A549 (cell line): ENCODE measurements around the gene SLC9A9. TPM values are rescaled to one million over a fixed set of nuclear protein-coding genes. Genes with fewer than 3 reads are reported as not detected.

Experiments used
- ATAC-seq, 2 experiments: fragments of 200-7000 bp in 1 of 2; fragments of >200 bp in 1 of 2; cut with Nextera tagmentation in 1 of 2; cut with Tn5 transposase in 1 of 2; 3 replicates each; pipeline versions ENCODE4 v1.8.0 to v1.9.1; 2018 to 2020; ENCODE audit warnings: mild to moderate bottlenecking in 1 of 2, moderate library complexity in 1 of 2
- CTCF ChIA-PET: fragments of 300-600 bp; sonication (Branson Sonifier 250); formaldehyde crosslinking; extraction: SDS; loops from one replicate; lab custom pipeline; 2021; ENCODE audit warnings: antibody characterized with exemption, inconsistent platforms; lab: Yijun Ruan, JAX
- POLR2A ChIA-PET: fragments of 350-600 bp; formaldehyde crosslinking; extraction: SDS; loops from one replicate; lab custom pipeline; 2021; ENCODE audit warnings: antibody characterized with exemption, inconsistent platforms; lab: Yijun Ruan, JAX
- DNase-seq, 2 experiments: peaks; one replicate each; pipeline versions ENCODE4 v3.0.0 to v3.0.0-alpha.2; 2011 to 2016; ENCODE audit warnings: low read depth in 1 of 2, low spot score in 1 of 2
- FAIRE-seq: peaks from 2 replicates; lab custom pipeline; 2011; peaks lifted over from hg19 to GRCh38; lab: Jason Lieb, UNC
- H3K27ac ChIP-seq, 2 experiments: fragments of >200 bp; sonication (Bioruptor Twin); formaldehyde crosslinking; 3 replicates each; pipeline ENCODE4 v1.5.1; 2016 to 2017
- H3K4me1 ChIP-seq: fragments of >200 bp; sonication (Bioruptor Twin); formaldehyde crosslinking; 3 replicates; pipeline ENCODE4 v1.6.1; 2016
- H3K4me2 ChIP-seq: fragments of >200 bp; sonication (Bioruptor Twin); formaldehyde crosslinking; 3 replicates; pipeline ENCODE4 v1.6.1; 2016
- H3K4me3 ChIP-seq: fragments of >200 bp; sonication (Bioruptor Twin); formaldehyde crosslinking; 3 replicates; pipeline ENCODE4 v1.5.1; 2016
- H3K9me3 ChIP-seq: fragments of >200 bp; sonication (Bioruptor Twin); formaldehyde crosslinking; 3 replicates; pipeline ENCODE4 v1.6.1; 2016
- BHLHE40 ChIP-seq: IDR thresholded peaks from 2 replicates; pipeline ENCODE4 v1.6.1; 2012; ENCODE audit warnings: low read depth, low read length, inconsistent platforms
- CBX2 ChIP-seq: fragments of 200-600 bp; sonication (generic); IDR thresholded peaks from 2 replicates; pipeline ENCODE4 v1.6.1; 2016; ENCODE audit warnings: low read depth, mild to moderate bottlenecking, borderline replicate concordance
- CBX8 ChIP-seq: fragments of 200-600 bp; sonication (generic); IDR thresholded peaks from 2 replicates; pipeline ENCODE4 v1.6.1; 2016
- EHF ChIP-seq: fragments of 250-450 bp; sonication (Bioruptor Pico); IDR thresholded peaks from 2 replicates; pipeline ENCODE4 v1.5.0; 2020; ENCODE audit warnings: mild to moderate bottlenecking
- HDAC2 ChIP-seq: fragments of 200-600 bp; sonication (generic); IDR thresholded peaks from 2 replicates; pipeline ENCODE4 v1.6.1; 2016
- HOXB5 ChIP-seq: fragments of 250-450 bp; sonication (Bioruptor Pico); IDR thresholded peaks from 2 replicates; pipeline ENCODE4 v1.5.0; 2020; ENCODE audit warnings: mild to moderate bottlenecking, moderate library complexity
- JUN ChIP-seq, 2 experiments: fragments of >200 bp; sonication (Bioruptor Twin); formaldehyde crosslinking; IDR thresholded peaks; 2 replicates in 1 of 2; 3 replicates in 1 of 2; pipeline ENCODE4 v1.6.1; 2016 to 2017
- KDM5A ChIP-seq: fragments of 200-600 bp; sonication (generic); IDR thresholded peaks from 2 replicates; pipeline ENCODE4 v1.6.1; 2016; ENCODE audit warnings: antibody characterized with exemption, mild to moderate bottlenecking
- MAFK ChIP-seq: fragments of 450-650 bp; IDR thresholded peaks from 2 replicates; pipeline ENCODE4 v1.6.1; 2014; ENCODE audit not compliant: partially characterized antibody
- NFE2L2 ChIP-seq: fragments of 150-350 bp; conservative IDR thresholded peaks from 2 replicates; pipeline ENCODE4 v1.6.1; 2014; ENCODE audit warnings: low read length
- NPAS2 ChIP-seq: fragments of 250-450 bp; sonication (Bioruptor Pico); IDR thresholded peaks from 2 replicates; pipeline ENCODE4 v1.8.0; 2022; ENCODE audit warnings: mild to moderate bottlenecking, moderate library complexity, borderline replicate concordance
- NR3C1 ChIP-seq: fragments of >200 bp; sonication (Bioruptor Twin); formaldehyde crosslinking; IDR thresholded peaks from 3 replicates; pipeline ENCODE4 v1.6.1; 2017
- PHF8 ChIP-seq: fragments of 200-600 bp; sonication (generic); IDR thresholded peaks from 2 replicates; pipeline ENCODE4 v1.6.1; 2016; ENCODE audit warnings: low read depth, mild to moderate bottlenecking, antibody characterized with exemption, moderate library complexity, borderline replicate concordance
- POLR2A ChIP-seq: IDR thresholded peaks from 2 replicates; pipeline ENCODE4 v1.6.1; 2012; ENCODE audit warnings: mild to moderate bottlenecking, low read length
- POLR2AphosphoS2 ChIP-seq: conservative IDR thresholded peaks from 2 replicates; pipeline ENCODE4 v1.6.1; 2012; ENCODE audit warnings: low read length, improper control_type of control experiment, inconsistent platforms
- RAD21 ChIP-seq, 2 experiments: fragments of >200 bp in 1 of 2; sonication (Bioruptor Twin) in 1 of 2; formaldehyde crosslinking in 1 of 2; IDR thresholded peaks in 1 of 2; conservative IDR thresholded peaks in 1 of 2; 2 replicates in 1 of 2; 3 replicates in 1 of 2; pipeline ENCODE4 v1.6.1; 2012 to 2018; ENCODE audit warnings: inconsistent platforms in 1 of 2
- RARB ChIP-seq: fragments of 250-450 bp; sonication (Bioruptor Pico); IDR thresholded peaks from 2 replicates; pipeline ENCODE4 v1.8.0; 2021; ENCODE audit warnings: mild to moderate bottlenecking, moderate library complexity
- RCOR1 ChIP-seq: fragments of 150-350 bp; IDR thresholded peaks from 2 replicates; pipeline ENCODE4 v1.6.1; 2014; ENCODE audit warnings: antibody characterized with exemption, low read length, low read depth
- RNF2 ChIP-seq: fragments of 200-600 bp; sonication (generic); IDR thresholded peaks from 2 replicates; pipeline ENCODE4 v1.6.1; 2016; ENCODE audit warnings: low read depth, mild to moderate bottlenecking, antibody characterized with exemption, moderate library complexity, borderline replicate concordance
- SMC3 ChIP-seq: fragments of >200 bp; sonication (Bioruptor Twin); formaldehyde crosslinking; IDR thresholded peaks from 3 replicates; pipeline ENCODE4 v1.6.1; 2018; ENCODE audit warnings: inconsistent platforms
- SREBF2 ChIP-seq: fragments of 450-650 bp; IDR thresholded peaks from 2 replicates; pipeline ENCODE4 v1.6.1; 2014; ENCODE audit warnings: mild to moderate bottlenecking, moderate library complexity
- ZC3H11A ChIP-seq: fragments of 450-650 bp; IDR thresholded peaks from 2 replicates; pipeline ENCODE4 v1.6.1; 2014; ENCODE audit warnings: antibody characterized with exemption, mild to moderate bottlenecking
- ZNF302 ChIP-seq: fragments of 250-450 bp; sonication (Bioruptor Pico); IDR thresholded peaks from 2 replicates; pipeline ENCODE4 v1.9.0; 2021; ENCODE audit warnings: inconsistent platforms, mild to moderate bottlenecking, moderate library complexity
- WGBS: methylation state at CpG from one replicate; pipeline ENCODE4 v1.1.6; 2017; ENCODE audit errors: missing lambda C conversion rate; 5-methylcytosine and 5-hydroxymethylcytosine counted together
- polyA plus RNA-seq, 4 experiments: library from polyadenylated mRNA; depleted of rRNA in 3 of 4; stranded (reverse); fragments of >200 nt; fragmentation: RNase III in 1 of 4; extraction: RNeasy Plus Mini Kit Qiagen cat#74134 plus additional on column Dnase treatment in 1 of 4; gene quantifications; 2 replicates in 3 of 4; 3 replicates in 1 of 4; pipeline ENCODE4 v1.2.3, GENCODE V29; 2011 to 2017
- TF ChIP-seq, protein P1 (sequence below): fragments of >200 bp; sonication (Bioruptor Twin); formaldehyde crosslinking; IDR thresholded peaks from 3 replicates; pipeline ENCODE4 v1.6.1; 2016
- TF ChIP-seq, protein P2 (sequence below): IDR thresholded peaks from 2 replicates; pipeline ENCODE4 v1.6.1; 2012; ENCODE audit warnings: low read depth, borderline replicate concordance
- TF ChIP-seq, protein P3 (sequence below): fragments of >200 bp; sonication (Bioruptor Twin); formaldehyde crosslinking; IDR thresholded peaks from 2 replicates; pipeline ENCODE4 v1.6.1; 2016
- TF ChIP-seq, protein P4 (sequence below): fragments of 250-450 bp; sonication (Bioruptor Pico); IDR thresholded peaks from 2 replicates; pipeline ENCODE4 v1.5.0; 2020; ENCODE audit warnings: low read depth, mild to moderate bottlenecking, moderate library complexity
- TF ChIP-seq, protein P5 (sequence below): IDR thresholded peaks from 2 replicates; pipeline ENCODE4 v1.6.1; 2012

SLC9A9 gene
- polyA plus RNA-seq, 2 of the 4 experiments (the other 2 are of a cell fraction): 0.10 to 0.32 TPM

DNA sequence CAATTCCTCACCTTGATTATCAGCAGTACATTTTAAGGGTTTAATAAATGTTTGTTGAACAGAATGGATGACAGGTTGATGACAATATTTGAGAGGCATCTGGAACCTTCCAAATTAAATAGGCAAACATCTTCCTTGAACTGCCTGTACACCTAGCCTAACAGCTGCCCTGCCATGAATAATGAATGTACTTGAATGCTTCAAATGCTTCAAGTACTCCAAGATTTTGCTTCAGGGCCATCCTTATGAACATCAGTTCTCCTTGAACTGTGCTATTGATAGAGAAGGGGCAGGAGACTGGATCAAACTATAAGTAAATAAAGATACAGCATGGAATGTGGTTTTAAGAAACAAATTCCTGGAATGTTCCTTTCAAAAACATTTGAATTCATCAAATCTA is 591.9 kb downstream of the SLC9A9 start (continued):
- TF ChIP-seq, protein P1, sequence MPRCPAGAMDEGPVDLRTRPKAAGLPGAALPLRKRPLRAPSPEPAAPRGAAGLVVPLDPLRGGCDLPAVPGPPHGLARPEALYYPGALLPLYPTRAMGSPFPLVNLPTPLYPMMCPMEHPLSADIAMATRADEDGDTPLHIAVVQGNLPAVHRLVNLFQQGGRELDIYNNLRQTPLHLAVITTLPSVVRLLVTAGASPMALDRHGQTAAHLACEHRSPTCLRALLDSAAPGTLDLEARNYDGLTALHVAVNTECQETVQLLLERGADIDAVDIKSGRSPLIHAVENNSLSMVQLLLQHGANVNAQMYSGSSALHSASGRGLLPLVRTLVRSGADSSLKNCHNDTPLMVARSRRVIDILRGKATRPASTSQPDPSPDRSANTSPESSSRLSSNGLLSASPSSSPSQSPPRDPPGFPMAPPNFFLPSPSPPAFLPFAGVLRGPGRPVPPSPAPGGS: no peak
- no peak for TF ChIP-seq MAFK

DNA sequence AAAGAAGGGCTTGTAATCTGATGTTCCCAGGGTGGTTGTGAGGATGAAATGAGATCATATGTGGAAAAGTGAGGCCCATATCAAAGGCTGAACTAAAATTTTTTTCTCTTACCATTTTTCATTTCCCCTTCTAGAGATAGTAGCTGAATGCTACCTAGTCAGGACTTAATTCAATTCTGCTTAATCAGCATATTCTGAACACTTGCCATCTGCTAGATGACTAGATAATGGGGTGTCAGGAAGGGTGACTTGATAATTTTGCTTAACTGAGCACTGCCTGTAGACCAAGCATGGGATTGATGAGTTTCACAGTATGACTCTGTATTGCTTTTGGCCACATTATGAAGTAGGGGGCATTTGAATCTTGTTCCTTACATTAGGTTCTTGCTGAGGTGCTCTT is 592.5 kb downstream of the SLC9A9 start:
- TF ChIP-seq HDAC2 (no peak), MAFK (peak; percentile 98), NR3C1 (no peak)

DNA sequence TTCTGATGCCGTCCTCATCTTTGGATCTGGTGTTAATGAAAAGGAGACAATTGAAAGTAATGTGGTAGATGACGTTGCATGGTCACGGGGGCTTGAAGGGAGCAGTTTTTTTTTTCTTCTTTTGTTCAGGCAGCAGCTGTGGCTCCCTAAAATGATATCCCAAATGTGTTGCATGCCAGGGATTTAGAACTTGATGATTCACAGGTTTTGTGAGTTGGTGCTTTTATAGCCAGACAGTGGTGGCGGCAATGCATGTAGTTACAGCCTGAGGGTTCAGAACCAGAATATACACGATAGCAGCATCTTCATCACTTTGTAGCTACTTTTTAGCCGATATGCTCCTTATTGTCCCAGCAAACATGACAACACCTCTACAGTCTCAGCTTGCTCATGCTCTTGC is 595.3 kb downstream of the SLC9A9 start:
- ChIA-PET CTCF (no interaction called here), POLR2A (no interaction called here)
- Histone ChIP-seq H3K4me3 (no peak overlapping the region), H3K4me1 (no peaks in the 10 kb centered on the region), H3K4me2 (no peak overlapping the region), H3K27ac (no peak overlapping the region), H3K9me3 (no peaks in the 10 kb centered on the region)
- TF ChIP-seq, protein P2, sequence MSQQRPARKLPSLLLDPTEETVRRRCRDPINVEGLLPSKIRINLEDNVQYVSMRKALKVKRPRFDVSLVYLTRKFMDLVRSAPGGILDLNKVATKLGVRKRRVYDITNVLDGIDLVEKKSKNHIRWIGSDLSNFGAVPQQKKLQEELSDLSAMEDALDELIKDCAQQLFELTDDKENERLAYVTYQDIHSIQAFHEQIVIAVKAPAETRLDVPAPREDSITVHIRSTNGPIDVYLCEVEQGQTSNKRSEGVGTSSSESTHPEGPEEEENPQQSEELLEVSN: no peak
- TF ChIP-seq RARB (CRISPR knock-in tag): no peak
- TF ChIP-seq NFE2L2: no peak
- no peak for TF ChIP-seq SMC3
- no peak for TF ChIP-seq CBX8
- no peak for TF ChIP-seq RAD21 (conservative IDR thresholded peaks at IDR 0.05 in 1 of 2, IDR thresholded peaks at IDR 0.05 in 1 of 2)
- no peak for TF ChIP-seq NPAS2
- no peak for TF ChIP-seq CBX2
- no peak for TF ChIP-seq ZNF302 (CRISPR knock-in tag)
- no peak for TF ChIP-seq ZC3H11A
- no peak for TF ChIP-seq HOXB5 (CRISPR knock-in tag)
- TF ChIP-seq RNF2: no peak
- TF ChIP-seq, protein P3, sequence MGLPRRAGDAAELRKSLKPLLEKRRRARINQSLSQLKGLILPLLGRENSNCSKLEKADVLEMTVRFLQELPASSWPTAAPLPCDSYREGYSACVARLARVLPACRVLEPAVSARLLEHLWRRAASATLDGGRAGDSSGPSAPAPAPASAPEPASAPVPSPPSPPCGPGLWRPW: no peak
- no peak for TF ChIP-seq POLR2AphosphoS2
- TF ChIP-seq SREBF2: no peak
- TF ChIP-seq, protein P4, sequence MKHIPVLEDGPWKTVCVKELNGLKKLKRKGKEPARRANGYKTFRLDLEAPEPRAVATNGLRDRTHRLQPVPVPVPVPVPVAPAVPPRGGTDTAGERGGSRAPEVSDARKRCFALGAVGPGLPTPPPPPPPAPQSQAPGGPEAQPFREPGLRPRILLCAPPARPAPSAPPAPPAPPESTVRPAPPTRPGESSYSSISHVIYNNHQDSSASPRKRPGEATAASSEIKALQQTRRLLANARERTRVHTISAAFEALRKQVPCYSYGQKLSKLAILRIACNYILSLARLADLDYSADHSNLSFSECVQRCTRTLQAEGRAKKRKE (CRISPR knock-in tag): no peak
- FAIRE-seq (no peak), ATAC-seq (no peak), DNase-seq (no peak)
- WGBS: 69% methylated on average over 6 of the region's 6 CpGs

More for the DNA sequence above, 592.5 kb downstream of the SLC9A9 start:
- FAIRE-seq (no peak), ATAC-seq (no peak), DNase-seq (no peak)
- H3K27ac ChIP-seq: no peak overlapping the region
- ChIA-PET CTCF (interaction anchor here (0.6 kb wide), 1 partner anchor 389 kb away, joined by 6 read pairs; no protein-coding TSS in a partner anchor), POLR2A (no interaction called here)
- no peak overlapping the region for H3K4me3 ChIP-seq
- no peak overlapping the region for H3K4me2 ChIP-seq
- no peaks in the 10 kb centered on the region for H3K9me3 ChIP-seq
- no peaks in the 10 kb centered on the region for H3K4me1 ChIP-seq

DNA sequence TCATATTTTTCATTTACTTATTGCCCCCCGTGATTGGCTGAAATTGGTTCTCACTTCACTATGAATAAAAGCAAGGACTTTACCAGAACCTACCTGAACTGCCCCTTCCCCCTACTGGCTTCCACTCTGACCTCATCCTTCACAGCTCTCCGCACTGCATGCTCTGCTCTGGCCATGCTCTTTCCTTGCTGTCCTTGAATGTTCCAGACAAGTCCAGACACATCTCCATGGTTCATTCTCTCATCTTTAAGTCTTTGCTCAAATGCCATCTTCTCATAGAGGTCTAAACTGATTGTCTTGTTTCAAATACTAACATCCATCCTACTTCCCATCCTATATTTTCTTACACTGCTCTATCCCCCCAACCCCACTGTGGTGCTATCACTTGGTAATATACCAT is 599.3 kb downstream of the SLC9A9 start:
- DNase-seq (no peak), FAIRE-seq (no peak), ATAC-seq (no peak)
- no peaks in the 10 kb centered on the region for H3K9me3 ChIP-seq
- no peak for TF ChIP-seq RAD21 (conservative IDR thresholded peaks at IDR 0.05 in 1 of 2, IDR thresholded peaks at IDR 0.05 in 1 of 2)
- no peak for TF ChIP-seq CBX2
- TF ChIP-seq POLR2A: no peak
- no peak for TF ChIP-seq RCOR1
- no peak for TF ChIP-seq HOXB5 (CRISPR knock-in tag)
- no peak for TF ChIP-seq EHF (CRISPR knock-in tag)
- no peak for TF ChIP-seq NR3C1
- TF ChIP-seq BHLHE40: no peak
- no peak for TF ChIP-seq ZC3H11A
- TF ChIP-seq PHF8: no peak
- TF ChIP-seq, protein P5, sequence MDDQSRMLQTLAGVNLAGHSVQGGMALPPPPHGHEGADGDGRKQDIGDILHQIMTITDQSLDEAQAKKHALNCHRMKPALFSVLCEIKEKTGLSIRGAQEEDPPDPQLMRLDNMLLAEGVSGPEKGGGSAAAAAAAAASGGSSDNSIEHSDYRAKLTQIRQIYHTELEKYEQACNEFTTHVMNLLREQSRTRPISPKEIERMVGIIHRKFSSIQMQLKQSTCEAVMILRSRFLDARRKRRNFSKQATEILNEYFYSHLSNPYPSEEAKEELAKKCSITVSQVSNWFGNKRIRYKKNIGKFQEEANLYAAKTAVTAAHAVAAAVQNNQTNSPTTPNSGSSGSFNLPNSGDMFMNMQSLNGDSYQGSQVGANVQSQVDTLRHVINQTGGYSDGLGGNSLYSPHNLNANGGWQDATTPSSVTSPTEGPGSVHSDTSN: no peak
- no peak for TF ChIP-seq JUN (IDR thresholded peaks at IDR 0.05)
- no peak for TF ChIP-seq KDM5A
- no peak overlapping the region for H3K27ac ChIP-seq
- ChIA-PET CTCF (no interaction called here), POLR2A (no interaction called here)
- 50% methylated on average over 2 of the region's 2 CpGs for WGBS
- no peak overlapping the region for H3K4me2 ChIP-seq
- no peak overlapping the region for H3K4me3 ChIP-seq
- H3K4me1 ChIP-seq: no peaks in the 10 kb centered on the region
